Endothelial cell of umbilical vein (primary cell): ENCODE measurements around the gene RASSF5. TPM values are rescaled to one million over a fixed set of nuclear protein-coding genes. Genes with fewer than 3 reads are reported as not detected.

Experiments
- BruUV-seq: library from RNA; stranded (reverse); fragments of 400-500 nt; replicated peaks from 2 replicates; lab custom pipeline; 2021; lab: Mats Ljungman, UMichigan
- CTCF ChIA-PET: fragments of 300-600, 350-600 bp; sonication (Branson Sonifier 250); formaldehyde crosslinking; loops from one replicate; lab custom pipeline; 2021; ENCODE audit warnings: antibody characterized with exemption, inconsistent platforms; lab: Charles Lee
- POLR2A ChIA-PET: fragments of 300-600, 350-600 bp; sonication (Branson Sonifier 250); formaldehyde crosslinking; loops from one replicate; lab custom pipeline; 2021; ENCODE audit warnings: antibody characterized with exemption, inconsistent platforms; lab: Charles Lee
- DNase-seq: peaks from one replicate; pipeline ENCODE4 v3.0.0-alpha.2; 2011; ENCODE audit warnings: low read depth, low spot score
- FAIRE-seq: peaks from 2 replicates; lab custom pipeline; 2011; peaks lifted over from hg19 to GRCh38; lab: Jason Lieb, UNC
- H2AFZ ChIP-seq: 2 replicates; pipeline ENCODE4 v1.6.0; 2012; ENCODE audit warnings: low read depth, low read length, control low read depth, inconsistent platforms
- H3K27ac ChIP-seq: 2 replicates; pipeline ENCODE4 v1.5.1; 2011; ENCODE audit warnings: low read depth, mild to moderate bottlenecking, control low read depth, low read length, moderate library complexity; ENCODE audit not compliant: insufficient read depth
- H3K27me3 ChIP-seq, 2 experiments: 2 replicates each; pipeline versions ENCODE4 v1.6.0 to v1.6.1; 2011; ENCODE audit warnings: low read length in 2 of 2, mixed read lengths in 1 of 2; ENCODE audit not compliant: control insufficient read depth in 2 of 2, insufficient read depth in 2 of 2
- H3K36me3 ChIP-seq, 2 experiments: 2 replicates in 1 of 2; 3 replicates in 1 of 2; pipeline ENCODE4 v1.5.1; 2011; ENCODE audit warnings: low read length in 2 of 2, mild to moderate bottlenecking in 1 of 2, moderate library complexity in 1 of 2; ENCODE audit not compliant: control insufficient read depth in 2 of 2, insufficient read depth in 2 of 2; ENCODE audit errors: extremely low read depth in 1 of 2
- H3K4me1 ChIP-seq: 3 replicates; pipeline ENCODE4 v1.5.1; 2011; ENCODE audit warnings: mild to moderate bottlenecking, low read length; ENCODE audit not compliant: control insufficient read depth, insufficient read depth; ENCODE audit errors: extremely low read depth
- H3K4me2 ChIP-seq: 2 replicates; pipeline ENCODE4 v1.6.1; 2011; ENCODE audit warnings: low read length, control low read depth, mixed read lengths; ENCODE audit not compliant: insufficient read depth
- H3K4me3 ChIP-seq, 3 experiments: fragments of 200-600 bp in 1 of 3; sonication (generic), shearing (Covaris generic) in 1 of 3; replicated peaks in 1 of 3; 2 replicates each; pipeline ENCODE4 v1.5.1; 2011 to 2016; ENCODE audit warnings: control low read depth in 3 of 3, low read length in 3 of 3, mild to moderate bottlenecking in 2 of 3, inconsistent platforms in 1 of 3, low read depth in 1 of 3, moderate library complexity in 1 of 3; ENCODE audit not compliant: insufficient read depth in 1 of 3
- H3K79me2 ChIP-seq: 2 replicates; pipeline ENCODE4 v1.6.0; 2012; ENCODE audit warnings: low read length, inconsistent platforms; ENCODE audit not compliant: control insufficient read depth, insufficient read depth
- H3K9ac ChIP-seq: replicated peaks from 2 replicates; pipeline ENCODE3; 2011; ENCODE audit warnings: low read length, control low read depth; ENCODE audit not compliant: insufficient read depth; ENCODE audit errors: extremely low read depth
- H3K9me1 ChIP-seq: replicated peaks from 3 replicates; pipeline ENCODE4 v1.6.0; 2011; ENCODE audit warnings: mild to moderate bottlenecking, low read length; ENCODE audit not compliant: control insufficient read depth, insufficient read depth; ENCODE audit errors: extremely low read depth
- H3K9me3 ChIP-seq: replicated peaks from 2 replicates; pipeline ENCODE4 v1.5.1; 2012; ENCODE audit warnings: low read length, inconsistent platforms; ENCODE audit not compliant: control insufficient read depth, insufficient read depth
- H4K20me1 ChIP-seq: replicated peaks from 2 replicates; pipeline ENCODE3; 2011; ENCODE audit warnings: mild to moderate bottlenecking, low read length; ENCODE audit not compliant: control insufficient read depth, insufficient read depth; ENCODE audit errors: extremely low read depth
- EZH2 ChIP-seq: IDR thresholded peaks from 2 replicates; pipeline ENCODE4 v1.6.1; 2012; ENCODE audit warnings: borderline replicate concordance, low read depth, mild to moderate bottlenecking, moderate library complexity, low read length, inconsistent platforms; ENCODE audit not compliant: severe bottlenecking
- FOS ChIP-seq: IDR thresholded peaks from 2 replicates; pipeline ENCODE4 v1.6.1; 2011; ENCODE audit warnings: mild to moderate bottlenecking, low read length, moderate library complexity, borderline replicate concordance; ENCODE audit not compliant: insufficient read depth
- GATA2 ChIP-seq: IDR thresholded peaks from 2 replicates; pipeline ENCODE4 v1.7.0; 2011; ENCODE audit warnings: low read depth, mild to moderate bottlenecking, moderate library complexity, mixed read lengths, low read length; ENCODE audit not compliant: insufficient read length, insufficient read depth
- JUN ChIP-seq: IDR thresholded peaks from 2 replicates; pipeline ENCODE4 v1.6.1; 2011; ENCODE audit warnings: borderline replicate concordance, low read depth; ENCODE audit not compliant: insufficient read length, insufficient read depth
- MYC ChIP-seq: IDR thresholded peaks from one replicate; pipeline ENCODE4 v1.6.1; 2011; ENCODE audit warnings: mild to moderate bottlenecking, low read depth, low read length
- POLR2A ChIP-seq: IDR thresholded peaks from 2 replicates; pipeline ENCODE4 v1.6.1; 2012; ENCODE audit warnings: low read depth, mild to moderate bottlenecking, control low read depth, low read length
- dilution Hi-C: fragments of 300-500 bp; cut with MboI; formaldehyde crosslinking; loops from one replicate; pipeline ENCODE4 v1.15.0; 2019; ENCODE audit warnings: low sequenced_read_pairs; ENCODE audit not compliant: extremely low pct_ligation_motif_present
- intact Hi-C: fragments of 100-400 bp; cut with micrococcal nuclease; formaldehyde crosslinking; loops from one replicate; pipeline ENCODE4 v1.10.0; 2022
- polyA plus RNA-seq, 4 experiments: library from polyadenylated mRNA; depleted of rRNA in 3 of 4; stranded (reverse) in 3 of 4; unstranded in 1 of 4; fragments of >200 nt; gene quantifications; 2 replicates each; pipeline versions ENCODE4 v1.2.1 to v1.2.3, GENCODE V29; 2011 to 2012; ENCODE audit warnings: missing spikeins in 1 of 4
- total RNA-seq: library from RNA; stranded (reverse); gene quantifications from 2 replicates; pipeline ENCODE4 v1.2.3, GENCODE V29; 2021
- TF ChIP-seq, protein P1 (sequence below), 2 donors: IDR thresholded peaks; 1 replicate in 1 of 2; 2 replicates in 1 of 2; pipeline ENCODE4 v1.5.1; 2011; ENCODE audit warnings: low read length in 2 of 2, mild to moderate bottlenecking in 2 of 2, moderate library complexity in 2 of 2, control low read depth in 1 of 2, inconsistent platforms in 1 of 2, low read depth in 1 of 2; ENCODE audit not compliant: insufficient read depth in 1 of 2; ENCODE audit errors: extremely low read depth in 1 of 2
- TF ChIP-seq, protein P2 (sequence below): IDR thresholded peaks from 2 replicates; pipeline ENCODE4 v1.6.1; 2011; ENCODE audit not compliant: insufficient read depth, insufficient read length

Gene RASSF5
- total and polyA plus RNA-seq, 2 donors (not counting 3 experiments of a cell fraction or from before 2014, with no cell fraction given), result 0.23 to 0.60 TPM

DNA sequence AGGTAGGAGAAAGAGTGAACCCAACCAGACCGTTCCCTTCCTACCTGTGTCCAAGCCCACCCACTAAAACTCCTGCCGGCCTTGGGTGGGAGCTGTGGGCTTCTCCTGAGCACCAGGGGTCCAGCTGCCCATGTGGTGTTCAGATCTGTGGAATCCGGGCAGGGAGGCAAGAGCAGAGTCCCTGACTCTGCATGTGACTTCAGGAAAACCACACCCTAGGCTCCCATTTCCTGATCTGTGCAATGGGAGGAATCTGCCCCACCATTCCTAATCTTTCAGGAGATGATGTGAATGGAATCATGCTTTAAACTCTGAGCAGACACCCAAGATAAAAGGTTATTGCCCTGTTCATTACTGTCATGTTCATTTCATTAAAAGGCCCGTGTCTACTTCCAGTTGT is 77.4 kb downstream of the RASSF5 start:
- no peak overlapping the region for H3K4me2 ChIP-seq
- no peak for FAIRE-seq
- no peak overlapping the region for H3K27ac ChIP-seq
- no peaks in the 10 kb centered on the region for H3K9me1 ChIP-seq
- intact Hi-C loops, result no loop called here
- BruUV-seq, result no TSS peak
- ChIA-PET CTCF (interaction anchor here (1.7 to 16.8 kb wide), 9 partner anchors 16 to 107 kb away, joined by 7 to 427 read pairs (median 18); partner anchors contain the start of genes EIF2D and RASSF5), POLR2A (no interaction called here)
- H4K20me1 ChIP-seq, result no peaks in the 10 kb centered on the region
- no peaks in the 10 kb centered on the region for H3K9me3 ChIP-seq
- no peak overlapping the region for H2AFZ ChIP-seq
- peaks cover 0 to 1% of the 10 kb centered on the region in 2 experiments for H3K27me3 ChIP-seq
- DNase-seq, result no peak
- H3K4me1 ChIP-seq, result peaks cover 2% of the 10 kb centered on the region
- TF ChIP-seq EZH2 (no peak), POLR2A (no peak), FOS (no peak), JUN (no peak), MYC (no peak), GATA2 (no peak)
- TF ChIP-seq, protein P1, sequence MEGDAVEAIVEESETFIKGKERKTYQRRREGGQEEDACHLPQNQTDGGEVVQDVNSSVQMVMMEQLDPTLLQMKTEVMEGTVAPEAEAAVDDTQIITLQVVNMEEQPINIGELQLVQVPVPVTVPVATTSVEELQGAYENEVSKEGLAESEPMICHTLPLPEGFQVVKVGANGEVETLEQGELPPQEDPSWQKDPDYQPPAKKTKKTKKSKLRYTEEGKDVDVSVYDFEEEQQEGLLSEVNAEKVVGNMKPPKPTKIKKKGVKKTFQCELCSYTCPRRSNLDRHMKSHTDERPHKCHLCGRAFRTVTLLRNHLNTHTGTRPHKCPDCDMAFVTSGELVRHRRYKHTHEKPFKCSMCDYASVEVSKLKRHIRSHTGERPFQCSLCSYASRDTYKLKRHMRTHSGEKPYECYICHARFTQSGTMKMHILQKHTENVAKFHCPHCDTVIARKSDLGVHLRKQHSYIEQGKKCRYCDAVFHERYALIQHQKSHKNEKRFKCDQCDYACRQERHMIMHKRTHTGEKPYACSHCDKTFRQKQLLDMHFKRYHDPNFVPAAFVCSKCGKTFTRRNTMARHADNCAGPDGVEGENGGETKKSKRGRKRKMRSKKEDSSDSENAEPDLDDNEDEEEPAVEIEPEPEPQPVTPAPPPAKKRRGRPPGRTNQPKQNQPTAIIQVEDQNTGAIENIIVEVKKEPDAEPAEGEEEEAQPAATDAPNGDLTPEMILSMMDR (IDR thresholded peaks at IDR 0.05; ENCODE audit: extremely low read depth in 1 of 2, insufficient read depth in 1 of 2, low read depth in 1 of 2, low read length in 2 of 2), result no peak
- TF ChIP-seq, protein P2, sequence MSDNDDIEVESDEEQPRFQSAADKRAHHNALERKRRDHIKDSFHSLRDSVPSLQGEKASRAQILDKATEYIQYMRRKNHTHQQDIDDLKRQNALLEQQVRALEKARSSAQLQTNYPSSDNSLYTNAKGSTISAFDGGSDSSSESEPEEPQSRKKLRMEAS, result no peak
- no peaks in the 10 kb centered on the region for H3K36me3 ChIP-seq
- H3K4me3 ChIP-seq, result no peak overlapping the region
- dilution Hi-C loops, result no loop called here
- H3K9ac ChIP-seq, result no peak overlapping the region
- no peaks in the 10 kb centered on the region for H3K79me2 ChIP-seq
